ENCODE data around the gene PRR36.
"Not testable (repeated sequence)": the region's sequence is repeated elsewhere in the genome, so short reads cannot be mapped to it uniquely, and the experiment has no call there.

The PRR36 gene

DNA sequence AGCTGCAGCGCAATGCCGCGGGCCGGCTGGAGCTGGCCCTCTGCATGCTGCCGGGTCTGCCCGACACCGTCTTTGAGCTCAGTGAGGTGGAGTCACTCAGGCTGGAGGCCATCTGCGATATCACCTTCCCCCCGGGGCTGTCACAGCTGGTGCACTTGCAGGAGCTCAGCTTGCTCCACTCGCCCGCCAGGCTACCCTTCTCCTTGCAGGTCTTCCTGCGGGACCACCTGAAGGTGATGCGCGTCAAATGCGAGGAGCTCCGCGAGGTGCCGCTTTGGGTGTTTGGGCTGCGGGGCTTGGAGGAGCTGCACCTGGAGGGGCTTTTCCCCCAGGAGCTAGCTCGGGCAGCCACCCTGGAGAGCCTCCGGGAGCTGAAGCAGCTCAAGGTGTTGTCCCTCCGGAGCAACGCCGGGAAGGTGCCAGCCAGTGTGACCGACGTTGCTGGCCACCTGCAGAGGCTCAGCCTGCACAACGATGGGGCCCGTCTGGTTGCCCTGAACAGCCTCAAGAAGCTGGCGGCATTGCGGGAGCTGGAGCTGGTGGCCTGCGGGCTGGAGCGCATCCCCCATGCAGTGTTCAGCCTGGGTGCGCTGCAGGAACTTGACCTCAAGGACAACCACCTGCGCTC lies 25.7 kb upstream of the PRR36 start:
- no peak for DNase-seq (ENCODE audit: low read depth in 2 of 2)

GRCh38 chr19:7898967-7899366 lies 24.8 kb upstream of the PRR36 start:
- DNase-seq (ENCODE audit: low read depth in 2 of 2): no peak

GRCh38 chr19:7897292-7897691 lies 23.1 kb upstream of the PRR36 start:
- DNase-seq (ENCODE audit: low read depth in 2 of 2): no peak

DNA sequence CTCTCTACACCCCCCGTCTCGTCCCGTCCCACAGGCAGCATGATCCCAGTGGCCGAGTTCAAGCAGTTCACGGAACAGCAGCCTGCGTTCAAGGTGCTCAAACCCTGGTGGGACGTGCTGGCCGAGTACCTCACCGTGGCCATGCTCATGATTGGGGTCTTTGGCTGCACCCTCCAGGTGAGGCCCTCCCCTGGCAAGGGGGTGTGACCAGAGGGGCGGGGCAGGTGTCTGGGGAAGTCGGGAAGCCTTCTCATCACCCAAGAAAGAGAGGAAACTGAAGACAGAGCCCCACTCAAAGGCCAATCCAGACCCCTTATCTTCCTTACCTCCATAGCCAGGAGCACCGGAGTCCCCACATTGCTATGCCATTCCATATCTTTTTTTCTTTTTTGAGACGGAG lies 21.4 kb upstream of the PRR36 start:
- no peak for DNase-seq (ENCODE audit: low read depth in 2 of 2)

DNA sequence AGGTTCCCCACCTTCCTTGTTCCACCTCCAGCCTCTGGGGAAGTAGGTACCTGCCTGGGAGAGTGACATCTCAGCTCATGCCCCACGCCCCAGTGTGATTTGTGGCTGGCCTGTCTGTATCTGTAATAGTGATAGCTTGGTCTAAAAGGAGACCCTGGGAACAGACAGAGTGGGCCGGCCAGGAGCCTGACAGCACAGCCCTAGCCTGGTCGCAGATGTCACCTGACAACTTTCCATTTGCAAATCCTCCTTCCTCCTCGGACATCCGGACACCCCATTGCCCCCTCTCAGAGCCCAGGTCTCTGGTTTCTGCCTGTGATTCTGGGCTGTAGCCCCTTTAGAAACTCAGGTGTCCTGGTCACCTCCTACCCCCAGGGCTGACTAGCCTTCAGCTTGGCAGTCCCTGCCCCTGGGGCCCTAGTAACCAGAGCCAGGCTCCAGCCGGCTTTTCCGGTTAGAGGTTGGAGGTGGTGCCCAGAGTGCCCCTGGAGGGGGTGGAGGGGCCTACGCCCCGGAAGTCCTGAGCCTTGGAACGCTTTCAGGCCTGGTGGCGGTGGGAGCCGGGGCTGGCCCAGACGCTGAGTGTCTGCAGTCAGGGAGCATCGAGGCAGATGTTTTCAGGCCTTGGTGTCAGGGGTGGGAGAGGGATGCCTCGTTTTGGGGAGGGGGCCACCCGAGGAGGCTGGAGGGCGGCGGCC lies 20.6 kb upstream of the PRR36 start:
- DNase-seq (ENCODE audit: low read depth in 2 of 2): no peak

GRCh38 chr19:7893362-7894101 lies 19.3 kb upstream of the PRR36 start:
- not testable (repeated sequence) for DNase-seq (ENCODE audit: low read depth in 2 of 2)

DNA sequence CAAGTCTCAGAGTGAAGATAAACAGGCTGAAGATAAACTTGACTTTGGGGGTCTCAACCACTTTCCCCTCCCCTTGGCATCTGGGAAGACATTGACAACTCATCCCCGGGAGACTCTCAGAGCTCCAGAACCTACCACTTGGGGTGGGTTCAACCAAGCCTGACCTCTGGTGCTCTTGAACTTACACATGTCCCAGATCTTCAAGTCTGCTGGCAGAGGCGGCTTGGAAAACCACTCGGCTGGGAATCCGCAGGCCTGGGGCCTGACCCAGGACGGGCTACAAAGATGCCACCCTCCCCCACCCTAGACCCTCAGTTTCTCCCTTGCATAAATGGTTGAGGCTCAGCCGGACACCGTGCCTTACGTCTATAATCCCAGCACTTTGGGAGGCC lies 14.6 kb upstream of the PRR36 start:
- no peak for DNase-seq (ENCODE audit: low read depth in 2 of 2)

GRCh38 chr19:7888145-7888825 lies 14.1 kb upstream of the PRR36 start, which contains the start of gene LRRC8E:
Gene LRRC8E, plus strand, starts transcription at chr19:7888510. Its CDS starts 7,094 bp downstream, at chr19:7895604.
- DNase-seq (ENCODE audit: low read depth in 2 of 2): peak in 1 of 2 donors; percentile 42

GRCh38 chr19:7887408-7888144 lies 13.4 kb upstream of the PRR36 start:
- DNase-seq (ENCODE audit: low read depth in 2 of 2): no peak

DNA sequence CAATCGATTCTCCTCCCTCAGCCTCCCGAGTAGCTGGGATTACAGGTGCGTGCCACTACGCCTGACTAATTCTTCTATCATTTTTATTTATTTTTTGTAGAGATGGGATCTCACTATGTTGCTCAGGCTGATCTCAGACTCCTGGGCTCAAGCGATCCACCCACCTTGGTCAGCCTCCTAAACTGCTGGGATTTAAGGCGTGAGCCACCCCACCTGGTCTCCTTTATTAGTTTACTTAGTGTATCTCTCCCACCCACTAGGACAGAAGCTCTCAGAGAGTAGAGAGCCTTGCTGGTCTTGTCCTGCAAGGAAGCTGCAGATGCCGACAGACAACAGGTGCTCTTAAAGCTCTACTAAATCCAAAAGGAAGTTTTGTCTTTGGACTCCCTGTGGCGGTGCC lies 11.6 kb upstream of the PRR36 start:
- DNase-seq (ENCODE audit: low read depth in 2 of 2): no peak

- DNase-seq (ENCODE audit: low read depth in 2 of 2): no peak
Measured at GRCh38 chr19:7883796-7884570, 9.8 kb upstream of the PRR36 start.

GRCh38 chr19:7883105-7883504 lies 8.9 kb upstream of the PRR36 start:
- no peak for DNase-seq (ENCODE audit: low read depth in 2 of 2)

DNA sequence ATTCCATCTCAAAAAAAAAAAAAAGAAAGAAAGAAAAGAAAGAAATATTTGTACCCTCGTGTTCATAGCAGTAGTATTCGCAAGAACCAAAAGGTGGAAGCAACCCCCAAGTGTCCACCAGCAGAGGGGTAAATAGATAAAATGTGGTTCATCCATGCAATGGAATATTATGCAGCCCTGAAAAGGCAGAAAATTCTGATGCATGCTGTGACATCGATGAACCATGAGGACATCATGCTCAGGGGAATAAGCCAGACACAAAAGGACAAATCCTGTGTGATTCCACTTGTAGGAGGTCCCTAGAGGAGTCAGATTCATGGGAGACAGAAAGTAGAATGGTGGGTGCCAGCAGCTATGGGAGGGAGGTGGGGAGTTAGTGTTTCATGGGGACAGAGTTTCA lies 7.7 kb upstream of the PRR36 start:
- DNase-seq (ENCODE audit: low read depth in 2 of 2): no peak

DNA sequence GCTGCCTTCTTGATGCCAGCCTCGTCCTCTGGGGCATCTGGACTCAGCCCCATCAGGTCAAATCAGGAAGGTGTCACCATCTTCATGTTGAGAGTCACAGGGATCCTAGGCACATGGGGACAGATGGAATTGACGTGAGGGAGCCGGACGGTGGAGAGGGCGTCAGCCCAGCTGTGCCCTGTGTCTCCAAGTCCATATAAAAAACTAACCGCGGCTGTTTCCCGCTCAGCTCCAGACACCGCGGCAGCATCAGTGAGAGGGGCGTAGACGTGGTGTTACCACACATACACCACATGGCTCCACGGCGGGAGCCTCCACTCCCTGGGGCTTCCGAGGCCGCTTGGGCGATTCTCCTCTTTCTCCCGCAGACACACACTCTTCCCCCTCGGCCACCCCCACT lies 5.6 kb upstream of the PRR36 start:
- DNase-seq (ENCODE audit: low read depth in 2 of 2): no peak

DNA sequence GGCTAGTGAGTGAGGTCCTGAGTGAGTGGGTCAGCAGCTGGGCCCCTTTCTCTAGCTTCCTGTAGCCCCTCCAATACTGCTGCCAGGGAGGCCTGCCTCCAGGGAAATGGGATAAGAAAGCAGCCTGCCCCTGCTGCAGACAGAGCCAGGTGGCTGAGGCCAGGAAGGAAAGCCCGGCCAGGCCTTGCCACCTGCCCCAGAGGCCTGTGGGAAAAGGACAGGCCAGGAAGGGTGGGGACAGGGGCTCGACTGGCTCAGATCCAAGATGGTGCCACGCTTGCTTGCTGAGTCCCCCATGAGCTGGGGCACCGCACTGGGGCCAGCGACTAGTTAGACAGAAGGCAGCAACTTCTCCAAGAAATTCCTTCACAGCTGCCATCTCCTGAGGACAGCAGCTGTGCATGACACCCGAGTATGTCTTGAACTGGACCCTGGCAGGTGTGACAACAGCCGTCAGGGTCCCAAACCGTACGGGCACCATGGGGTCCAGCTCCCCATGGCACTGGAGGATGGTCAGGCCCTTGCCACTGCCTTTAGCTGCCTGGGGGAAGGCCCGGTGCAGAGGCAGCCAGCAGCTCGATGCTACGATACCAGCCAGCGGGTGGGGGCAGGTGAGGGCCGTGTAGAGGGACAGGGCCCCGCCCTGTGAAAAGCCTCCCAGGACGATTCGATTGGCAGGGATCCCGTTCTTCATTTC lies 5.1 kb upstream of the PRR36 start:
- DNase-seq (ENCODE audit: low read depth in 2 of 2): no peak

DNA sequence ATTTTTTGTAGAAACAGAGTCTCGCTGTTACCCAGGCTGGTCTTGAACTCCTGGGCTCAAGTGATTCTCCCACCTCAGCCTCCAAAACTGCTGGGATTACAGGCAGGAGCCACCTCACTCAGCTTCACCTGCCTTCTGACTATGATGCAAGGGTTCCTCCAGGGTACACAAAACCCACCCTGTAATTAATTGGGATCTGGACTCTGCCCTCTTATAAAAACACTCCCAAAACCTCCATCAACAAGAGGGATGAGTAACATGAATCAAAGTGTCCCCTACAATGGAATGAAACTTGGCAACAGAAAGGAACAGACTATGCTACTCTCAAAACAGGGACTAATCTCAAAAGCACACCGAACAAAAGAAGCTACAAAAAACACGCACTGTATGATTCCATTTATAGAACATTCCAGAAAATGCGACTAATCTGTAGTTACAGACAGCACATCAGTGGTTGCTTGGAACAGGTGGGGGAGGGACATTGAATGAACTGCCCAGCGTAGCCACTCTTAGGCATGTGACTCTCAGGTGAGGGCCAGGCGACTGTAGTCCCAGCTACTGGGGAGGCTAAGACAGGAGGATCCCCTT lies 3.2 kb upstream of the PRR36 start:
- no peak for DNase-seq (ENCODE audit: low read depth in 2 of 2)

DNA sequence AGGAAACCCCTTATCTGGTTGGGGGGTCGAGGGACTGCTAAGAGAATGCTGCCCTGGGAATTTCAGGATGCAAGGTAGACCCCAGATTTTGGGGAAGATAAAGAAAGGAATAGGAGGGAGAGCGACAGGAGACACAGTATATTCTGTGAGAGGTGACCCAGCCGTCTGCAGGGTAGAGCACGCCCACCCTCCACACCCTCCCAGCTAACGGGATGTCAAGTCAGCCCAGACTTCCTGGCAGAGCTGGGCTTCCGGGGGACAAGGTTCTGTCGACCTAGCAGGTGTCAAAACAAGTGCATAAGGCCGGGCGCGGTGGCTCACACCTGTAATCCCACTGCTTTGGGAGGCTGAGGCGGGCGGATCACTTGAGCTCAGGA lies 695 bp upstream of the PRR36 start:
- DNase-seq (ENCODE audit: low read depth in 2 of 2): no peak

GRCh38 chr19:7873304-7874075 lies 700 bp downstream of the PRR36 start:
- no peak for DNase-seq (ENCODE audit: low read depth in 2 of 2)
